B cell (primary cell): ENCODE measurements around the gene QRFP.

Source experiments
- CTCF ChIP-seq: fragments of 200-600 bp; IDR thresholded peaks from one replicate; pipeline ENCODE4 v1.8.0; 2022; ENCODE audit warnings: antibody characterized with exemption, mild to moderate bottlenecking
- EZH2 ChIP-seq: IDR thresholded peaks from 2 replicates; pipeline ENCODE4 v1.6.1; 2012; ENCODE audit warnings: borderline replicate concordance, low read depth, mild to moderate bottlenecking, moderate library complexity, low read length; ENCODE audit not compliant: insufficient read depth, poor library complexity, severe bottlenecking

DNA sequence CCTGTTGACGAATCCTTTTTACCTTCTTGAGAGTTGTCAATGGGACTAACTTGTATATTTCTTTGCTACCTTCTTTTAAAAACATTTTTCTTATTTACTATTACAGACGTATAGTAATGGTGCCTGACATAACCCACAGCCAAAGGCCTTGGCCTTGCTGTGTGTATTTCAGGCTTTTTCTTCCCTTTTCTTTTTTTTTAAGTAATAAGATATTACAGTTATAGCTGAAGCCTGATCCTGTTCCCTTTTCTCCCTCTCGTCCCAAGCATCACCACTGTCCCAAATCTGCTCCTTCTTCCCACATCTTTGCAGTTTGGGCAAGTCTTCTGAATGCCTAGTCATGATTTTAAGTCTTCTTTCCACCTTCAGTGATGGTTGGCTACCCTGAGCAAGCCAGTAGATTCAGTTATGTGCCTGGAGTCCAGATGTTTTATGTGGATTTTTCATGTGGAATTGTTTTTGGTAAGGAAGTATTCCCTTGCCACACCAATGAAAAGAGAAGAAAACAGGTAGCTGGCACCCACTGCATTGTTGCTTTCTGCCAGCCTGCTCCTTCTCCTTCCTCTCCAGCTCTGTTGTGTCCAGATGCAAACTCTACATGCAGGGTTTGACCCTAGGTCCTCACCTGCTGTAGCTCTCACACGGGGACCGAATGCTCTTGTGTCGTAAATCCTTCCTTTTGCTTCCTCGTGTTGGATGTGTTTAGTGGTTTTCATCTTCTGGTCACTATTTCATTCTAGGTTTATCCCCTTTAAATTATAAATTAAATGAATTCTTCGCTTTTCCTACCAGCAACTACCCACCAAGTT lies 35.0 kb downstream of the QRFP start:
- TF ChIP-seq CTCF (no peak), EZH2 (no peak)
